HepG2 (cell line): ENCODE results near the gene PAX4. TPM values are rescaled to one million over a fixed set of nuclear protein-coding genes. Genes with fewer than 3 reads are reported as not detected.

Source experiments
- BORCS8-MEF2B ChIP-seq: sonication (generic); formaldehyde crosslinking; IDR thresholded peaks from 2 replicates; pipeline ENCODE4 v1.8.0; 2022; ENCODE audit warnings: mild to moderate bottlenecking, missing genetic modification reagents
- ISL2 ChIP-seq: sonication (generic); formaldehyde crosslinking; IDR thresholded peaks from 2 replicates; pipeline ENCODE4 v1.5.0; 2020; ENCODE audit warnings: missing genetic modification reagents
- NFIB ChIP-seq: sonication (generic); formaldehyde crosslinking; IDR thresholded peaks from 2 replicates; pipeline ENCODE4 v1.9.0; 2021; ENCODE audit warnings: missing genetic modification reagents, mild to moderate bottlenecking, borderline replicate concordance
- SOX13 ChIP-seq, 3 experiments: fragments of 450-650 bp in 1 of 3; sonication (generic) in 1 of 3; formaldehyde crosslinking in 1 of 3; IDR thresholded peaks in 2 of 3; conservative IDR thresholded peaks in 1 of 3; 2 replicates each; pipeline versions ENCODE4 v1.5.0 to v1.6.1; 2016 to 2020; ENCODE audit warnings: antibody characterized with exemption in 1 of 3, mild to moderate bottlenecking in 1 of 3, missing compliant biosample characterization in 1 of 3, missing genetic modification reagents in 1 of 3, moderate library complexity in 1 of 3
- SP5 ChIP-seq: IDR thresholded peaks from 2 replicates; pipeline ENCODE4 v1.6.1; 2016; ENCODE audit warnings: low read depth, borderline replicate concordance
- SYNCRIP ChIP-seq: fragments of 200-400 bp; formaldehyde crosslinking; IDR thresholded peaks from 2 replicates; pipeline ENCODE4 v1.6.1; 2018; ENCODE audit warnings: mild to moderate bottlenecking, low read depth, low read length; ENCODE audit not compliant: insufficient read depth
- TEF ChIP-seq: sonication (generic); formaldehyde crosslinking; IDR thresholded peaks from 2 replicates; pipeline ENCODE4 v1.5.0; 2020; ENCODE audit warnings: missing genetic modification reagents
- TFE3 ChIP-seq: IDR thresholded peaks from 2 replicates; pipeline ENCODE4 v1.6.1; 2016
- USF2 ChIP-seq, 2 experiments: sonication (generic) in 1 of 2; formaldehyde crosslinking in 1 of 2; IDR thresholded peaks; 2 replicates each; pipeline versions ENCODE4 v1.5.1 to v1.6.1; 2011 to 2020; ENCODE audit warnings: borderline replicate concordance in 1 of 2, low read depth in 1 of 2, low read length in 1 of 2, mild to moderate bottlenecking in 1 of 2, missing genetic modification reagents in 1 of 2, moderate library complexity in 1 of 2
- YY1 ChIP-seq: IDR thresholded peaks from 2 replicates; pipeline ENCODE4 v1.6.1; 2011; ENCODE audit warnings: low read length, low read depth, moderate library complexity, mild to moderate bottlenecking; ENCODE audit not compliant: insufficient read depth, insufficient replicate concordance
- ZBTB46 ChIP-seq: sonication (generic); formaldehyde crosslinking; IDR thresholded peaks from 2 replicates; pipeline ENCODE4 v1.4.0; 2020; ENCODE audit warnings: mild to moderate bottlenecking, missing genetic modification reagents, borderline replicate concordance
- ZBTB49 ChIP-seq: sonication (generic); formaldehyde crosslinking; IDR thresholded peaks from 2 replicates; pipeline ENCODE4 v1.4.0; 2020; ENCODE audit warnings: missing genetic modification reagents, borderline replicate concordance
- ZNF225 ChIP-seq: sonication (generic); formaldehyde crosslinking; IDR thresholded peaks from 2 replicates; pipeline ENCODE4 v1.4.0; 2020; ENCODE audit warnings: mild to moderate bottlenecking, missing genetic modification reagents
- ZNF292 ChIP-seq: sonication (generic); formaldehyde crosslinking; IDR thresholded peaks from 2 replicates; pipeline ENCODE4 v1.8.1; 2022; ENCODE audit warnings: mild to moderate bottlenecking, low read depth, missing genetic modification reagents, borderline replicate concordance
- ZNF468 ChIP-seq: sonication (generic); formaldehyde crosslinking; IDR thresholded peaks from 2 replicates; pipeline ENCODE4 v1.8.0; 2022; ENCODE audit warnings: mild to moderate bottlenecking, moderate library complexity, missing genetic modification reagents
- ZNF501 ChIP-seq: sonication (generic); formaldehyde crosslinking; IDR thresholded peaks from 2 replicates; pipeline ENCODE4 v1.5.1; 2020; ENCODE audit warnings: mild to moderate bottlenecking, moderate library complexity, missing genetic modification reagents
- ZNF530 ChIP-seq: sonication (generic); formaldehyde crosslinking; IDR thresholded peaks from 2 replicates; pipeline ENCODE4 v1.5.0; 2020; ENCODE audit warnings: low read depth, mild to moderate bottlenecking, missing genetic modification reagents
- ZNF709 ChIP-seq: sonication (generic); formaldehyde crosslinking; IDR thresholded peaks from 2 replicates; pipeline ENCODE4 v1.5.0; 2020; ENCODE audit warnings: mild to moderate bottlenecking, missing genetic modification reagents
- polyA plus RNA-seq, 8 experiments: library from polyadenylated mRNA; depleted of rRNA in 3 of 8; stranded (reverse) in 7 of 8; unstranded in 1 of 8; fragments of >200 nt; fragmentation: Illumina TruSeq in 4 of 8; extraction: Trizol in 4 of 8; gene quantifications; 2 replicates each; pipeline versions ENCODE4 v1.2.1 to v1.2.3, GENCODE V29; 2011 to 2016; ENCODE audit warnings: low read depth in 4 of 8, missing spikeins in 1 of 8, mixed read lengths in 1 of 8; ENCODE audit not compliant: insufficient read depth in 1 of 8
- total RNA-seq, 5 experiments: library from RNA; depleted of rRNA; stranded (reverse); fragments of >200 nt; fragmentation: Illumina TruSeq; extraction: Trizol; gene quantifications; 2 replicates each; pipeline ENCODE4 v1.2.3, GENCODE V29; 2016; ENCODE audit warnings: low read depth in 1 of 5

The PAX4 gene
- total and polyA plus RNA-seq, 2 of the 13 experiments (the other 11 are each of a cell fraction or from before 2014, with no cell fraction given) = not detected

- TF ChIP-seq TFE3 (CRISPR knock-in tag) = no peak
- no peak for TF ChIP-seq USF2 (IDR thresholded peaks at IDR 0.05; ENCODE audit: low read depth, low read length)
- peak; percentile 23; the same call in 1 of the 2 replicates for TF ChIP-seq USF2 (CRISPR knock-in tag; IDR thresholded peaks at IDR 0.05; ENCODE audit: borderline replicate concordance)
- TF ChIP-seq ZBTB46 (CRISPR knock-in tag) = no peak
- no peak for TF ChIP-seq ISL2 (CRISPR knock-in tag)
- peak; percentile 47; the same call in 1 of the 2 replicates for TF ChIP-seq ZNF501
- no peak for TF ChIP-seq ZBTB49 (CRISPR knock-in tag)
- TF ChIP-seq TEF (CRISPR knock-in tag) = no peak
- peak; percentile 48; the same call in 1 of the 2 replicates for TF ChIP-seq BORCS8-MEF2B (CRISPR knock-in tag)
- no peak for TF ChIP-seq SP5
- no peak for TF ChIP-seq ZNF530 (CRISPR knock-in tag)
- TF ChIP-seq ZNF225 (CRISPR knock-in tag) = peak; percentile 65
- TF ChIP-seq NFIB (CRISPR knock-in tag) = 0 out of 2 replicates have a peak, but pooled peaks have one; percentile 80
- no peak for TF ChIP-seq ZNF709
- no peak for TF ChIP-seq YY1
- no peak for TF ChIP-seq ZNF468
- no peak for TF ChIP-seq SYNCRIP
- TF ChIP-seq SOX13 (IDR thresholded peaks at IDR 0.05) = no peak
- no peak for TF ChIP-seq SOX13 (CRISPR knock-in tag; conservative IDR thresholded peaks at IDR 0.05 in 1 of 2, IDR thresholded peaks at IDR 0.05 in 1 of 2)
- TF ChIP-seq ZNF292 (CRISPR knock-in tag) = no peak
Measured at GRCh38 chr7:127652333-127653248, 34.6 kb upstream of the PAX4 start (continued).
